GM12875 (cell line): ENCODE data around the gene MOV10L1.
"Not testable (repeated sequence)": the region's sequence is repeated elsewhere in the genome, so short reads cannot be mapped to it uniquely, and the experiment has no call there.

Experiments used
- H3K4me3 ChIP-seq: one replicate; pipeline ENCODE4 v1.5.1; 2011; ENCODE audit warnings: low read depth, low read length, control low read depth
- CTCF ChIP-seq: IDR thresholded peaks from 2 replicates; pipeline ENCODE4 v1.5.1; 2011; ENCODE audit warnings: low read depth, mild to moderate bottlenecking, control low read depth, inconsistent platforms, low read length, moderate library complexity, borderline replicate concordance; ENCODE audit not compliant: insufficient read depth

Gene MOV10L1

GRCh38 chr22:50162391-50162956, 72.7 kb downstream of the MOV10L1 start:
- no peak overlapping the region for H3K4me3 ChIP-seq
- TF ChIP-seq CTCF = no peak

GRCh38 chr22:50165436-50166123, 75.8 kb downstream of the MOV10L1 start:
- H3K4me3 ChIP-seq = no peak overlapping the region
- TF ChIP-seq CTCF = no peak

DNA sequence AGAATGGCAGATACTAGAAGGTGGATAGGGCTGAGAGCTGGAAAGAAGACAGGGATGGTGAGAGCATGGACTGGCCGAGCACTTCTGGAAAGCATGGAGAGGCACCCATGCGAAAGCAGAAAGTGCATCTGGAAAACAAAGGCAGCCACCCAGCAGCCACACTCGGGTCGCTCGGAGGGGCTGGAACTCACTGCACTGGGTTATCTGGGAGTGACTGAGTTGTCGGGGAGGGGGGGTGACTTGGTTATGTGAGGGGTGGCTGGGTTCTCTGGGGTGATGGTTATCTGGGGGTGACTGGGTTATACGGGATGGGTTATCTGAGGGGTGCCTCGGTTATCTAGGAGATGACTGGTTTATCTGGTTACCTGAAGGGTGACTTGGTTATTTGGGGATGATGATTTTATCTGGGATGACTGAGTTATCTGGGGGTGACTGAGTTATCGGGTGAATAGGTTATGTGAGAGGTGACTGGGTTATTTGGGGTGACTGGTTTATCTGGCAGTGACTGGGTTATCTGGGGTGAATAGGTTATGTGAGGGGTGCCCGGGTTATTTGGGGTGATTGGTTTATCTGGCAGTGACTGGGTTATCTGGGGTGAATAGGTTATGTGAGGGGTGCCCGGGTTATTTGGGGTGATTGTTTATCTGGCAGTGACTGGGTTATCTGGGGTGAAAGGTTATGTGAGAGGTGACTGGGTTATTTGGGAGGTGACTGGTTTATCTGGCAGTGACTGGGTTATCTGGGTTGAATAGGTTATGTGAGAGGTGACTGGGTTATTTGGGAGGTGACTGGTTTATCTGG, 78.1 kb downstream of the MOV10L1 start:
- H3K4me3 ChIP-seq = no peak overlapping the region
- TF ChIP-seq CTCF = no peak

GRCh38 chr22:50168490-50169180, 78.8 kb downstream of the MOV10L1 start:
- H3K4me3 ChIP-seq = not testable (repeated sequence)

- H3K4me3 ChIP-seq = no peak overlapping the region
- no peak for TF ChIP-seq CTCF
Measured at GRCh38 chr22:50169181-50169759, 79.5 kb downstream of the MOV10L1 start.

DNA sequence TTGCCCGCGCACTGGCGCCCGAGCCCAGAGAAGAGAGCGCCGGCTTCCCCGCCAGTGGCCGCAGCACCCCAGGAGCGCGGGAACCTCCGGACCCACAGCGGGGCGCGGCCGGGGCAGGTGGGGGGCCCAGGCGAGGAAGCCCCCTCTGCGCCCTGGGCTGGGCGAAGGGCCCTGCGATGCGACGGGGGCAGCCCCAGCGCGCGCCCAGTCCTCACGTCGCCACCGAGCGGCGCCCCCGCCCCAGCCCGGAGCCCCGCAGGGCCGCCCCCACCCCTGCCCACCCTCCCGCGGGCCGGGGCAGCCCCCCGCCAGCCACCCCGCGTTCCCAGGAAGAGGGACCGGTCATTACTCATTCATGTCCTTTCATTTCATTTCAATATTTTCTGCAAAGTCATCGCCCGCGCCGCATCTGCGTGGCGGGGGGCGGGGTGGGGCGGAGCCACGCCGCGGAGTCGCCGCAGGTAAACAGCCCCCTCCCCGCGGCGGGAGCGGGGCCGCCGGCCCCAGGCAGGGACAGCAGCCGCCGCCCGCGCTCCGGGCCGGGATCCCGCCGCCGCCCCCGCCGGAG, 80.1 kb downstream of the MOV10L1 start:
- no peak for TF ChIP-seq CTCF
- H3K4me3 ChIP-seq = no peak overlapping the region
